Neural cell (in vitro differentiated cells): ENCODE measurements around the gene CD226. TPM values are rescaled to one million over a fixed set of nuclear protein-coding genes. Genes with fewer than 3 reads are reported as not detected.

Experiments
- H2AFZ ChIP-seq: fragments of 200-600, 300-800 bp; sonication (generic), shearing (Covaris generic); 2 replicates; pipeline ENCODE4 v1.6.0; 2014; ENCODE audit warnings: low read depth, mild to moderate bottlenecking, antibody characterized with exemption, low read length, moderate library complexity
- H3F3A ChIP-seq: fragments of 200-600 bp; shearing (Covaris generic); 2 replicates; pipeline ENCODE4 v1.6.1; 2016; ENCODE audit warnings: mild to moderate bottlenecking, moderate library complexity, mixed read lengths, antibody characterized with exemption, low read length; ENCODE audit not compliant: insufficient read depth, poor library complexity, severe bottlenecking
- H3K27ac ChIP-seq: fragments of 200-600, 300-800 bp; sonication (generic), shearing (Covaris generic); 2 replicates; pipeline ENCODE4 v1.5.1; 2014; ENCODE audit warnings: mild to moderate bottlenecking, low read length, moderate library complexity
- H3K27me3 ChIP-seq: fragments of 300-800, 200-600 bp; sonication (generic), shearing (Covaris generic); 2 replicates; pipeline ENCODE4 v1.6.0; 2014; ENCODE audit warnings: mild to moderate bottlenecking, low read depth, low read length, moderate library complexity; ENCODE audit not compliant: insufficient read depth
- H3K36me3 ChIP-seq: fragments of 300-800, 200-600 bp; sonication (generic), shearing (Covaris generic); 2 replicates; pipeline ENCODE4 v1.5.1; 2014; ENCODE audit warnings: mild to moderate bottlenecking, antibody characterized with exemption, low read length, moderate library complexity; ENCODE audit not compliant: insufficient read depth
- H3K4me2 ChIP-seq: fragments of 300-800, 200-600 bp; sonication (generic), shearing (Covaris generic); 2 replicates; pipeline ENCODE4 v1.6.0; 2014; ENCODE audit warnings: mild to moderate bottlenecking, low read length
- H3K4me3 ChIP-seq: fragments of 300-800, 200-600 bp; sonication (generic), shearing (Covaris generic); 2 replicates; pipeline ENCODE4 v1.5.1; 2014; ENCODE audit warnings: mild to moderate bottlenecking, low read length, moderate library complexity
- H3K79me2 ChIP-seq: fragments of 200-600 bp; shearing (Covaris generic); replicated peaks from 2 replicates; pipeline ENCODE4 v1.6.0; 2014; ENCODE audit warnings: mild to moderate bottlenecking, low read length, moderate library complexity; ENCODE audit not compliant: insufficient read depth
- H3K9ac ChIP-seq: fragments of 300-800, 200-600 bp; sonication (generic), shearing (Covaris generic); 2 replicates; pipeline ENCODE4 v1.6.1; 2016; ENCODE audit warnings: mild to moderate bottlenecking, low read length, mixed read lengths
- H3K9me2 ChIP-seq: fragments of 200-600 bp; shearing (Covaris generic); 2 replicates; pipeline ENCODE4 v1.6.1; 2016; ENCODE audit warnings: mild to moderate bottlenecking, low read length, mixed read lengths; ENCODE audit not compliant: insufficient read depth
- H3K9me3 ChIP-seq: fragments of 200-600, 300-800 bp; sonication (generic), shearing (Covaris generic); 2 replicates; pipeline ENCODE4 v1.6.1; 2016; ENCODE audit warnings: mild to moderate bottlenecking, mixed run types, low read length, moderate library complexity, mixed read lengths
- H4K20me1 ChIP-seq: fragments of 200-600 bp; shearing (Covaris generic); 2 replicates; pipeline ENCODE4 v1.6.1; 2016; ENCODE audit warnings: mild to moderate bottlenecking, mixed run types; ENCODE audit not compliant: insufficient read depth
- EP300 ChIP-seq: fragments of 450-650 bp; conservative IDR thresholded peaks from 2 replicates; pipeline ENCODE4 v1.6.1; 2014; ENCODE audit warnings: antibody characterized with exemption, mild to moderate bottlenecking, moderate library complexity; ENCODE audit not compliant: poor library complexity, severe bottlenecking
- EZH2 ChIP-seq: fragments of 200-600, 300-800 bp; shearing (Covaris generic), sonication (generic); IDR thresholded peaks from 2 replicates; pipeline ENCODE4 v1.6.1; 2014; ENCODE audit warnings: antibody characterized with exemption, low read length, borderline replicate concordance, mild to moderate bottlenecking; ENCODE audit not compliant: insufficient read depth, poor library complexity, severe bottlenecking
- MXI1 ChIP-seq: fragments of 450-650 bp; conservative IDR thresholded peaks from 2 replicates; pipeline ENCODE4 v1.6.1; 2014; ENCODE audit warnings: antibody characterized with exemption, mild to moderate bottlenecking; ENCODE audit not compliant: poor library complexity, severe bottlenecking
- POLR2AphosphoS5 ChIP-seq: IDR thresholded peaks from 2 replicates; pipeline ENCODE4 v1.6.1; 2012
- RAD21 ChIP-seq: fragments of 450-650 bp; conservative IDR thresholded peaks from 2 replicates; pipeline ENCODE4 v1.6.1; 2014; ENCODE audit warnings: antibody characterized with exemption, mild to moderate bottlenecking, moderate library complexity
- REST ChIP-seq: IDR thresholded peaks from 2 replicates; pipeline ENCODE4 v1.6.1; 2012; ENCODE audit warnings: borderline replicate concordance
- SMC3 ChIP-seq: fragments of 450-650 bp; conservative IDR thresholded peaks from 2 replicates; pipeline ENCODE4 v1.6.1; 2014; ENCODE audit warnings: antibody characterized with exemption, mild to moderate bottlenecking, moderate library complexity; ENCODE audit not compliant: poor library complexity
- TAF1 ChIP-seq: IDR thresholded peaks from 2 replicates; pipeline ENCODE4 v1.6.1; 2012; ENCODE audit warnings: low read depth
- polyA plus RNA-seq: library from polyadenylated mRNA; depleted of rRNA; stranded (reverse); fragments of >200 nt; gene quantifications from 2 replicates; pipeline ENCODE4 v1.2.3, GENCODE V29; 2014
- TF ChIP-seq, protein P1 (sequence below): fragments of 450-650 bp; IDR thresholded peaks from 2 replicates; pipeline ENCODE4 v1.5.1; 2014; ENCODE audit warnings: antibody characterized with exemption, mild to moderate bottlenecking, moderate library complexity; ENCODE audit not compliant: poor library complexity, severe bottlenecking

Gene CD226
- polyA plus RNA-seq, 1 donor from 2014 or later: 0.11 TPM

- Histone ChIP-seq H3K9me3 (no peaks in the 10 kb centered on the region), H3K27ac (no peak overlapping the region), H3K4me3 (no peak overlapping the region), H3K79me2 (no peaks in the 10 kb centered on the region), H3K36me3 (no peaks in the 10 kb centered on the region), H3F3A (no peaks in the 10 kb centered on the region), H3K27me3 (no peaks in the 10 kb centered on the region), H2AFZ (no peak overlapping the region), H3K4me2 (no peak overlapping the region), H3K9ac (no peak overlapping the region), H4K20me1 (no peaks in the 10 kb centered on the region), H3K9me2 (no peaks in the 10 kb centered on the region)
- no peak for TF ChIP-seq EP300
- TF ChIP-seq, protein P1, sequence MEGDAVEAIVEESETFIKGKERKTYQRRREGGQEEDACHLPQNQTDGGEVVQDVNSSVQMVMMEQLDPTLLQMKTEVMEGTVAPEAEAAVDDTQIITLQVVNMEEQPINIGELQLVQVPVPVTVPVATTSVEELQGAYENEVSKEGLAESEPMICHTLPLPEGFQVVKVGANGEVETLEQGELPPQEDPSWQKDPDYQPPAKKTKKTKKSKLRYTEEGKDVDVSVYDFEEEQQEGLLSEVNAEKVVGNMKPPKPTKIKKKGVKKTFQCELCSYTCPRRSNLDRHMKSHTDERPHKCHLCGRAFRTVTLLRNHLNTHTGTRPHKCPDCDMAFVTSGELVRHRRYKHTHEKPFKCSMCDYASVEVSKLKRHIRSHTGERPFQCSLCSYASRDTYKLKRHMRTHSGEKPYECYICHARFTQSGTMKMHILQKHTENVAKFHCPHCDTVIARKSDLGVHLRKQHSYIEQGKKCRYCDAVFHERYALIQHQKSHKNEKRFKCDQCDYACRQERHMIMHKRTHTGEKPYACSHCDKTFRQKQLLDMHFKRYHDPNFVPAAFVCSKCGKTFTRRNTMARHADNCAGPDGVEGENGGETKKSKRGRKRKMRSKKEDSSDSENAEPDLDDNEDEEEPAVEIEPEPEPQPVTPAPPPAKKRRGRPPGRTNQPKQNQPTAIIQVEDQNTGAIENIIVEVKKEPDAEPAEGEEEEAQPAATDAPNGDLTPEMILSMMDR: no peak
- no peak for TF ChIP-seq MXI1
Measured at GRCh38 chr18:69987870-69988269, 40.2 kb upstream of the CD226 start.

GRCh38 chr18:69985239-69985638, 37.6 kb upstream of the CD226 start:
- TF ChIP-seq TAF1 (no peak), EP300 (no peak), REST (no peak), EZH2 (no peak), SMC3 (no peak), POLR2AphosphoS5 (no peak), MXI1 (no peak), RAD21 (no peak)
- TF ChIP-seq, protein P1: no peak
- Histone ChIP-seq H3K4me2 (no peak overlapping the region), H3K27ac (no peak overlapping the region), H3K4me3 (no peak overlapping the region), H3F3A (no peaks in the 10 kb centered on the region), H3K27me3 (no peaks in the 10 kb centered on the region), H3K9me3 (no peaks in the 10 kb centered on the region), H3K79me2 (no peaks in the 10 kb centered on the region), H3K36me3 (no peaks in the 10 kb centered on the region), H3K9ac (no peak overlapping the region), H3K9me2 (no peaks in the 10 kb centered on the region), H2AFZ (no peak overlapping the region), H4K20me1 (no peaks in the 10 kb centered on the region)
